Retinal pigment epithelial cell (primary cell): Measurements from ENCODE around the gene MDM4.

Source experiments
- DNase-seq: peaks from one replicate; pipeline ENCODE4 v3.0.0-alpha.2; 2010; ENCODE audit warnings: low read depth
- H3K4me3 ChIP-seq: 2 replicates; pipeline ENCODE4 v1.5.1; 2011; ENCODE audit warnings: mild to moderate bottlenecking, low read length, control low read depth, moderate library complexity
- TF ChIP-seq, protein P1 (sequence below): conservative IDR thresholded peaks from 2 replicates; pipeline ENCODE4 v1.5.1; 2011; ENCODE audit warnings: low read depth, low read length, control low read depth, inconsistent platforms

Gene MDM4

DNA sequence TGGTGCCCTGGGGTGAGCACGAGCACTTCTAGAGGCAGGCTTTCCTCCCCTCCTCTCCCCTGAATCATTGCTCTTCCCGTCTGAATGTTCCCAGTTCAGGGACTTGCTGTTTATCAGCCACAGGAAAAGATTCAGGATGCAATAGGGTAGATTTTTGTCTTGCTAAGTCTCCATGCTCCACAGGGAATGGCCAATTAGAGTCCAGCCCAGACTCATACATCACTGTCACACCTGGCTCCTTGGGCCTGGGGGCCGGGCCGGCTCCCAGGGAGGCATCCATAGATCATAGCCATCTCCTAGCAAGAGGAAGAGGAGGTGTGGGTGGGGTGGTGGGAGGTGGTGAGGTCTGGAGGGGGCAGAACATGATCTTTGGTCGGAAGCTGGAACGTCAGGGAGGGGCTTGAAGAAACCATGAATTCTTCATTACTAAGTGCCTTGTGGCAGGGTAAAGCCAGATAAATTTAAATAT is 85.9 kb downstream of the MDM4 start:
- TF ChIP-seq, protein P1, sequence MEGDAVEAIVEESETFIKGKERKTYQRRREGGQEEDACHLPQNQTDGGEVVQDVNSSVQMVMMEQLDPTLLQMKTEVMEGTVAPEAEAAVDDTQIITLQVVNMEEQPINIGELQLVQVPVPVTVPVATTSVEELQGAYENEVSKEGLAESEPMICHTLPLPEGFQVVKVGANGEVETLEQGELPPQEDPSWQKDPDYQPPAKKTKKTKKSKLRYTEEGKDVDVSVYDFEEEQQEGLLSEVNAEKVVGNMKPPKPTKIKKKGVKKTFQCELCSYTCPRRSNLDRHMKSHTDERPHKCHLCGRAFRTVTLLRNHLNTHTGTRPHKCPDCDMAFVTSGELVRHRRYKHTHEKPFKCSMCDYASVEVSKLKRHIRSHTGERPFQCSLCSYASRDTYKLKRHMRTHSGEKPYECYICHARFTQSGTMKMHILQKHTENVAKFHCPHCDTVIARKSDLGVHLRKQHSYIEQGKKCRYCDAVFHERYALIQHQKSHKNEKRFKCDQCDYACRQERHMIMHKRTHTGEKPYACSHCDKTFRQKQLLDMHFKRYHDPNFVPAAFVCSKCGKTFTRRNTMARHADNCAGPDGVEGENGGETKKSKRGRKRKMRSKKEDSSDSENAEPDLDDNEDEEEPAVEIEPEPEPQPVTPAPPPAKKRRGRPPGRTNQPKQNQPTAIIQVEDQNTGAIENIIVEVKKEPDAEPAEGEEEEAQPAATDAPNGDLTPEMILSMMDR, result no peak
- DNase-seq, result no peak
- no peak overlapping the region for H3K4me3 ChIP-seq

DNA sequence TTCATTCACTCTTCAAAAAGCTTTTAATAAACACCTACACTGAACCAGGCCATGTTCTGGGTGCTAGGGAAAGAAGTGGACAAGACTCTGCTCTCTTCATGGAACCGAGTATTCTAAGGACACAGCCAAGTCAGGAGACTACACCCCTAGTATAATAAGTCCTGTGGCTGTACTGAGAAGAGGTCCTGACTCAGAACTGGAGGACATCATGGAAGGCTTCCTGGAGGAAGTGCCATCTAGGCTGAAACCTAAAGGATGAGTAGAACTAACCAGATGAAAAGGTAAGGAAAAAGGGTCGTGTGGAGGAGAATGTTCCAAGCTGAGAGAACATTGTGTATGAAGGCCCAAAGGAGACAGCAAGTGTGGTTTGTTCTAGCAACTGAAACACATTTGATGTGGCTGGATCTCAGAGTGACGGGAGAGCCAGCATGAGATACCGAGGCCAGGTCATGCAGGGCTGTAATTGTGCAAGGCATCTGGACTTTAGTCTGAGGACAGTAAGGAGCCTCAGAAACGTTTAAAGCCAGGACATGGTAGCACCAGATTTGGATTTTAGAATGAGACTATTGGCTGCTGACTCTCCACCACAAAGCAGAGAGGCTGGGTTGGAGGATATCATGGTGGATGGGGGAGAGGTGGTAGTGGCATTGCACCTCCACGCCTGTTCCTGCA is 86.8 kb downstream of the MDM4 start:
- DNase-seq, result no peak
- TF ChIP-seq, protein P1, result no peak

DNA sequence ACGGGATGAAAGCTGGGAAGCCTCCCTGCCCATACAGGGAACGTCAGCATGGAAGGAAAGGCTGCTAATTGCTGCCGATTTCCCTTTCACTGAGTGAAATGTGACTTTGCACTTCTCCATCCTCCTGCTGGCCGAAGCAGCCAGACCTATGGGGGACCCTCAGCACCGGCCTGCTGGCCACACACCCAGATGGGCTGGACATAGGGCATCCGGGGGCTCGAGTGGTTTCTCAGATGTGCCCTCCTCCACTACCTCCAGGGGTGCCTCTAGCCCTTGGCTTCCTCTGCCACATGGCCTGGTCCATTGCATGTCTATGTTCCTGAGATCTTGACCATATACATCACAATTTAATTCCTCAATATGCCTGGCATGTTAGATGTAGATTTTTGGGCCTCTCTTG is 89.6 kb downstream of the MDM4 start:
- no peak for DNase-seq
- TF ChIP-seq, protein P1, result no peak
- H3K4me3 ChIP-seq, result no peak overlapping the region

More for the DNA sequence above, 86.8 kb downstream of the MDM4 start:
- H3K4me3 ChIP-seq, result no peak overlapping the region
